MM.1S (cell line): ENCODE data around the gene PDE10A.

ENCODE experiments used
- CTCF ChIP-seq: fragments of 300-600 bp; sonication (generic); IDR thresholded peaks from 2 replicates; pipeline ENCODE4 v1.5.1; 2016; ENCODE audit warnings: antibody characterized with exemption, low read length, mixed read lengths
- EZH2phosphoT487 ChIP-seq: fragments of 300-600 bp; sonication (generic); IDR thresholded peaks from 2 replicates; pipeline ENCODE4 v1.6.1; 2018; ENCODE audit warnings: antibody characterized with exemption, low read length

- TF ChIP-seq CTCF (no peak), EZH2phosphoT487 (no peak)
Measured at GRCh38 chr6:165487347-165487746, 175.7 kb downstream of the PDE10A start.
